ENCODE results near the gene ZNF787. TPM values are rescaled to one million over a fixed set of nuclear protein-coding genes. Genes with fewer than 3 reads are reported as not detected.

The ZNF787 gene
- total RNA-seq, 2 donors from 2014 or later, result 13.4 to 18.7 TPM

DNA sequence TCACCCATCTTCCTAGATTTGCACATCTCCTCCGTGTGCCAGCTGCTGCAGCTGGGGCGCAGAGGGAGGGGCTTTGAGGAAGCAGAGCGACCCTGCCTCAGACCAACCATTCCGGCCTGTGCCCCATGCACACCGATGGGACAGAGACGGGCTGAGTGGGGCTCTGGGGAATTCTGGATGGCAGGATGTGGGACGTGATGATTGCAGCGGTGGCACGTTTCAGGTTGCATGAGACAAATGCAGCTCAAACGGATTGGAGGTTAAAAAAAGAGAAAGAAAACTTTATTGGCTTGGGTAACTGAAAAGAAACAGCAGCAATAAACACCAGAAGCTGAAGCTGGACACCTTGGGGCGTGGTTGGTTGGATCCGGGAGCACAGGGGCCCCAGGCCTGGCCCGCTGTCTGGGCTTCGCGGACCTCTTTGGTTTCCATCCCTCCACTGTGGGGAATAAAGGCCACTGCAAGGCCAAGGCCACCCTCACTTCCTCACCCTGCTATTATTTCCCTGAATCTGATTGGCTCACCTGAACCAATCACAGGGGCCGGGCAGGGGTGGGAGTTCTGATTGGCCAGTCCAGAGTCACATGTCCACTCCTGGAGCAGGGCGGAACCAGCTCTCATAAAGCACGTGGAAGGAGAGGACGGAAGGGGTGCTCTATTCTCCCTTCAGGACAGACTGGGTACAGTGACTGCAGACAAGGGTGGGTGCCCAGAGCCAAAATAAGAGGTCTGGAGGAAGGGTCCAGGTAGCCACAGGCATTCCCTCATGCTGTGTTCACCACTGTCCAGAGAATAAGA is 6.1 kb upstream of the ZNF787 start:
- H3K36me3 ChIP-seq, result no peaks in the 10 kb centered on the region
- H3K9me3 ChIP-seq, result no peaks in the 10 kb centered on the region
- H3K4me1 ChIP-seq (ENCODE audit: control insufficient read depth in 1 of 2, low read depth in 2 of 2), result peaks cover under 1 to 7% of the 10 kb centered on the region in 2 donors
- TF ChIP-seq, protein P1, sequence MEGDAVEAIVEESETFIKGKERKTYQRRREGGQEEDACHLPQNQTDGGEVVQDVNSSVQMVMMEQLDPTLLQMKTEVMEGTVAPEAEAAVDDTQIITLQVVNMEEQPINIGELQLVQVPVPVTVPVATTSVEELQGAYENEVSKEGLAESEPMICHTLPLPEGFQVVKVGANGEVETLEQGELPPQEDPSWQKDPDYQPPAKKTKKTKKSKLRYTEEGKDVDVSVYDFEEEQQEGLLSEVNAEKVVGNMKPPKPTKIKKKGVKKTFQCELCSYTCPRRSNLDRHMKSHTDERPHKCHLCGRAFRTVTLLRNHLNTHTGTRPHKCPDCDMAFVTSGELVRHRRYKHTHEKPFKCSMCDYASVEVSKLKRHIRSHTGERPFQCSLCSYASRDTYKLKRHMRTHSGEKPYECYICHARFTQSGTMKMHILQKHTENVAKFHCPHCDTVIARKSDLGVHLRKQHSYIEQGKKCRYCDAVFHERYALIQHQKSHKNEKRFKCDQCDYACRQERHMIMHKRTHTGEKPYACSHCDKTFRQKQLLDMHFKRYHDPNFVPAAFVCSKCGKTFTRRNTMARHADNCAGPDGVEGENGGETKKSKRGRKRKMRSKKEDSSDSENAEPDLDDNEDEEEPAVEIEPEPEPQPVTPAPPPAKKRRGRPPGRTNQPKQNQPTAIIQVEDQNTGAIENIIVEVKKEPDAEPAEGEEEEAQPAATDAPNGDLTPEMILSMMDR (IDR thresholded peaks at IDR 0.05), result no peak
- no peak overlapping the region for H3K27ac ChIP-seq
- no peaks in the 10 kb centered on the region for H3K27me3 ChIP-seq (replicated peaks; ENCODE audit: insufficient read depth)
- H3K4me3 ChIP-seq, result no peak overlapping the region
- DNase-seq (ENCODE audit: low spot score) (no peak), ATAC-seq (ENCODE audit: insufficient number of reproducible peaks, low FRiP score, low read depth) (no peak)

DNA sequence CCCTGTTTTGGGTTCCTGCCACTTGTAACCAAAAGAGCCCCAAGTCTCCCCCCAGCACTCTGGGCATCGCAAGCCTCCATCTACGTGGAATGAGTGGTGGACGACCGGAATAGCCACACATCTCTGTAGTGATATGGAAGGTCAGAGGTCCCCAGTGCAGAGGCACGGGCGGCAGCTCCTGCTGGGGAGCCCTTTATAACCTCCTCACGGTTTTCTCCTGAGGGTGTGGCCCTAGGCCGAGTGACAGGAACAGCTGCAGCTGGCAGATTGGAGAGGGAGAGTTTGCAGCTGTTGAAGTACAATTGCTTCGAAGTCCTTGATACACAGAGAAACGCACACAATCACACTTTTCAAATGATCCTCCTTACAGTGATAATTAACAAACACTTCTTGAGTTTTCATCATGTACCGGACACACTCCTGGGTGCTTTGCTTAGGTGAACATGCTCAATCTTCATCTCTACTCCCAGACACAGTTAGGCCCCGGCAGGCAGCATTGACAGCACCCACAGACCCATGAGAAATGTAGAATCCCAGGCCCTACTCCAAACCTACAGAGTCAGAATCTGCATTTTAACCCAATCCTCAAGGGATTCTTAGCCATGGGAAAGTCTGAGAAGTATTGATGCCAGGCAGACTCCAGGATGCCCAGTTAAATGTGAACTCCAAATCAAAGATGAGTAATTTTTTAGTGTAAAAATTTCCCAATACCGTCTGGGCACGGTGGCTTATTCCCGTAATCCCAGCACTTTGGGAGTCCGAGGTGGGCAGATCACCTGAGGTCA is 4.9 kb upstream of the ZNF787 start:
- Histone ChIP-seq H3K4me1 (ENCODE audit: control insufficient read depth in 1 of 2, low read depth in 2 of 2) (peaks cover 0 to 4% of the 10 kb centered on the region in 2 donors), H3K9me3 (no peaks in the 10 kb centered on the region), H3K27ac (no peak overlapping the region), H3K4me3 (no peak overlapping the region), H3K27me3 (replicated peaks; ENCODE audit: insufficient read depth) (no peaks in the 10 kb centered on the region), H3K36me3 (no peaks in the 10 kb centered on the region)
- ATAC-seq (ENCODE audit: insufficient number of reproducible peaks, low FRiP score, low read depth) (no peak), DNase-seq (ENCODE audit: low spot score) (no peak)
- TF ChIP-seq, protein P1 (IDR thresholded peaks at IDR 0.05), result no peak

- TF ChIP-seq, protein P1 (IDR thresholded peaks at IDR 0.05), result no peak
- no peak overlapping the region for H3K4me3 ChIP-seq
- ATAC-seq (ENCODE audit: insufficient number of reproducible peaks, low FRiP score, low read depth) (no peak), DNase-seq (ENCODE audit: low spot score) (no peak)
- no peaks in the 10 kb centered on the region for H3K9me3 ChIP-seq
- no peak overlapping the region for H3K27ac ChIP-seq
- peaks cover 4 to 12% of the 10 kb centered on the region in 2 donors for H3K4me1 ChIP-seq (ENCODE audit: control insufficient read depth in 1 of 2, low read depth in 2 of 2)
- H3K36me3 ChIP-seq, result no peaks in the 10 kb centered on the region
- H3K27me3 ChIP-seq (replicated peaks; ENCODE audit: insufficient read depth), result no peaks in the 10 kb centered on the region
Measured at GRCh38 chr19:56124578-56124977, 3.5 kb upstream of the ZNF787 start.

DNA sequence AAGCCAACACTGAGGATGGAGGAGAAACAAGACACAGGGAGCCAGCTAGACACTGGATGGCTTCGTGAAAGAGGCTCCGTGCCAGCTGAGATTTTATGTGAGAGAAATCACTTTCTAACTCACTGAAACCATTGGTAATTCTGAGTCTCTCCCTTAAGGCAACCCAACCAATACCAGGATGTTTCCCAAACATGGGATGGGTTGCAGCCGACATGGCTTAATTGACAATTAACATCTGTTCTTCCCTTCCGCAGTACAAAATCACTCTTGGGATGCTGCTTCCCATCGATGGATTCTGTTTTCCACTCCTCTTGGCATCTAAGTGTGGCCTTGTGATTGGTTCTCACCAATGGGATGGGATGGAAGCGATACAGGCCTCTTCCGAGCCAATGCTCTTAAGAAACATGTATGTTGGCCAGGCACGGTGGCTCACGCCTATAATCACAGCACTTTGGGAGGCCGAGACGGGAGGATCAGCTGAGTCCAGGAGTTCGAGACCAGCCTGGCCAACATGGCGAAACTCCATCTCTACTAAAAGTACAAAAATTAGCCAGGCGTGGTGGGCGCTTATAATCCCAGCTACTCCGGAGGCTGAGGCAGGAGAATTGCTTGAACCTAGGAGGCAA is 2.3 kb upstream of the ZNF787 start:
- H3K4me3 ChIP-seq, result no peak overlapping the region
- TF ChIP-seq, protein P1 (IDR thresholded peaks at IDR 0.05), result no peak
- H3K4me1 ChIP-seq (ENCODE audit: control insufficient read depth in 1 of 2, low read depth in 2 of 2), result peaks cover 15 to 23% of the 10 kb centered on the region in 2 donors
- H3K36me3 ChIP-seq, result no peaks in the 10 kb centered on the region
- no peak overlapping the region for H3K27ac ChIP-seq
- ATAC-seq (ENCODE audit: insufficient number of reproducible peaks, low FRiP score, low read depth) (no peak), DNase-seq (ENCODE audit: low spot score) (no peak)
- H3K9me3 ChIP-seq, result no peaks in the 10 kb centered on the region
- no peaks in the 10 kb centered on the region for H3K27me3 ChIP-seq (replicated peaks; ENCODE audit: insufficient read depth)

Data from thoracic aorta (tissue), 2 donors.